Measurements from ENCODE around the gene TSG101.
A peak's percentile ranks its signal among the peaks of the same experiment; 100 is the strongest.

TSG101 gene

GRCh38 chr11:18492888-18493287 is 33.9 kb downstream of the TSG101 start:
- no peak overlapping the region for H3K4me3 ChIP-seq (ENCODE audit: low read depth, low read length)
- TF ChIP-seq KLF1 (tag by site-specific recombination; IDR thresholded peaks at IDR 0.05) (no peak), ZNF10 (tag by site-specific recombination; IDR thresholded peaks at IDR 0.05) (peak; percentile 81)
- H3K9me3 ChIP-seq (ENCODE audit: control insufficient read depth, insufficient read depth, low read depth, low read length) = no peaks in the 10 kb centered on the region
- no peak overlapping the region for H3K27ac ChIP-seq (ENCODE audit: extremely low read depth, low read depth, low read length)
- peaks cover 8% of the 10 kb centered on the region; the same call in 1 of the 2 replicates for H3K4me1 ChIP-seq (ENCODE audit: control insufficient read depth, insufficient read depth, low read length)
- CTCF ChIA-PET = interaction anchor here (0.5 to 0.7 kb wide), 2 partner anchors 24 to 103 kb away, joined by 3 read pairs; no protein-coding TSS in a partner anchor
- peaks cover 0 to 48% of the 10 kb centered on the region in 2 experiments; a peak in 2 of 3 replicates for H3K36me3 ChIP-seq (ENCODE audit: control insufficient read depth in 2 of 2, insufficient read depth in 1 of 2, low read length in 2 of 2)
- POLR2A ChIA-PET = no interaction called here

- no peak overlapping the region for H3K27ac ChIP-seq (ENCODE audit: extremely low read depth, low read depth, low read length)
- CTCF ChIA-PET = interaction anchor here (1.5 kb wide), 1 partner anchor 34 kb away, joined by 3 read pairs; no protein-coding TSS in a partner anchor
- POLR2A ChIA-PET = no interaction called here
Observed at GRCh38 chr11:18491924-18492323, 34.8 kb downstream of the TSG101 start.

GRCh38 chr11:18490736-18491485 is 35.8 kb downstream of the TSG101 start:
- ChIA-PET POLR2A (no interaction called here), CTCF (interaction anchor here (1.5 kb wide), 1 partner anchor 35 kb away, joined by 3 read pairs; no protein-coding TSS in a partner anchor)
- Histone ChIP-seq H3K9me3 (ENCODE audit: control insufficient read depth, insufficient read depth, low read depth, low read length) (no peaks in the 10 kb centered on the region), H3K4me1 (ENCODE audit: control insufficient read depth, insufficient read depth, low read length) (peaks cover 8% of the 10 kb centered on the region; the same call in 1 of the 2 replicates), H3K36me3 (ENCODE audit: control insufficient read depth in 2 of 2, insufficient read depth in 1 of 2, low read length in 2 of 2) (peaks cover 0 to 45% of the 10 kb centered on the region in 2 experiments; a peak in 1 of 3 replicates), H3K27ac (ENCODE audit: extremely low read depth, low read depth, low read length) (no peak overlapping the region), H3K4me3 (ENCODE audit: low read depth, low read length) (no peak overlapping the region)
- no peak for TF ChIP-seq ZBTB7A (tag by site-specific recombination; IDR thresholded peaks at IDR 0.05; ENCODE audit: low read depth)
- TF ChIP-seq ZBTB11 (tag by site-specific recombination; conservative IDR thresholded peaks at IDR 0.05; ENCODE audit: low read depth) = no peak
- TF ChIP-seq ZNF266 (tag by site-specific recombination; IDR thresholded peaks at IDR 0.05; ENCODE audit: low read depth) = no peak
- TF ChIP-seq ZNF621 (tag by site-specific recombination; IDR thresholded peaks at IDR 0.05) = no peak
- no peak for TF ChIP-seq REPIN1 (tag by site-specific recombination; IDR thresholded peaks at IDR 0.05; ENCODE audit: low read depth)
- TF ChIP-seq ZNF768 (tag by site-specific recombination; IDR thresholded peaks at IDR 0.05) = no peak
- no peak for TF ChIP-seq ZNF549 (tag by site-specific recombination; IDR thresholded peaks at IDR 0.05)

More at GRCh38 chr11:18491924-18492323, 34.8 kb downstream of the TSG101 start:
- TF ChIP-seq ZBTB44 (tag by site-specific recombination; IDR thresholded peaks at IDR 0.05) (no peak), ZNF624 (tag by site-specific recombination; IDR thresholded peaks at IDR 0.05) (no peak), ZNF580 (tag by site-specific recombination; IDR thresholded peaks at IDR 0.05) (no peak), ZNF529 (tag by site-specific recombination; IDR thresholded peaks at IDR 0.05; ENCODE audit: insufficient replicate concordance) (no peak), ZNF837 (tag by site-specific recombination; IDR thresholded peaks at IDR 0.05) (no peak), OSR2 (tag by site-specific recombination; IDR thresholded peaks at IDR 0.05) (no peak), ZNF248 (tag by site-specific recombination; IDR thresholded peaks at IDR 0.05) (no peak), YY1 (tag by site-specific recombination; IDR thresholded peaks at IDR 0.05) (no peak), ZNF768 (tag by site-specific recombination; IDR thresholded peaks at IDR 0.05) (no peak), KLF9 (tag by site-specific recombination; IDR thresholded peaks at IDR 0.05; ENCODE audit: low read depth) (no peak), ZNF23 (tag by site-specific recombination; IDR thresholded peaks at IDR 0.05; ENCODE audit: borderline replicate concordance) (no peak), ZNF555 (tag by site-specific recombination; conservative IDR thresholded peaks at IDR 0.05) (no peak), ZNF433 (tag by site-specific recombination; IDR thresholded peaks at IDR 0.05; ENCODE audit: low read depth) (no peak), AEBP2 (tag by site-specific recombination; IDR thresholded peaks at IDR 0.05; ENCODE audit: borderline replicate concordance) (no peak), ZSCAN30 (tag by site-specific recombination; IDR thresholded peaks at IDR 0.05) (no peak), SP3 (tag by site-specific recombination; IDR thresholded peaks at IDR 0.05) (no peak), ZNF10 (tag by site-specific recombination; IDR thresholded peaks at IDR 0.05) (no peak), SCRT1 (tag by site-specific recombination; IDR thresholded peaks at IDR 0.05; ENCODE audit: borderline replicate concordance) (no peak), ZFHX2 (tag by site-specific recombination; conservative IDR thresholded peaks at IDR 0.05) (no peak)
- Histone ChIP-seq H3K36me3 (ENCODE audit: control insufficient read depth in 2 of 2, insufficient read depth in 1 of 2, low read length in 2 of 2) (peaks cover 0 to 47% of the 10 kb centered on the region in 2 experiments; a peak in 2 of 3 replicates), H3K4me3 (ENCODE audit: low read depth, low read length) (no peak overlapping the region), H3K4me1 (ENCODE audit: control insufficient read depth, insufficient read depth, low read length) (peaks cover 8% of the 10 kb centered on the region; the same call in 1 of the 2 replicates), H3K9me3 (ENCODE audit: control insufficient read depth, insufficient read depth, low read depth, low read length) (no peaks in the 10 kb centered on the region)
